GM19463 (cell line): ENCODE data around the gene CFAP299.

Experiments used
- ATAC-seq: cut with Tn5 transposase; IDR thresholded peaks from one replicate; pipeline ENCODE4 v1.9.1; 2021; ENCODE audit warnings: mild to moderate bottlenecking, moderate library complexity; ENCODE audit not compliant: unreplicated experiment

CFAP299 gene

DNA sequence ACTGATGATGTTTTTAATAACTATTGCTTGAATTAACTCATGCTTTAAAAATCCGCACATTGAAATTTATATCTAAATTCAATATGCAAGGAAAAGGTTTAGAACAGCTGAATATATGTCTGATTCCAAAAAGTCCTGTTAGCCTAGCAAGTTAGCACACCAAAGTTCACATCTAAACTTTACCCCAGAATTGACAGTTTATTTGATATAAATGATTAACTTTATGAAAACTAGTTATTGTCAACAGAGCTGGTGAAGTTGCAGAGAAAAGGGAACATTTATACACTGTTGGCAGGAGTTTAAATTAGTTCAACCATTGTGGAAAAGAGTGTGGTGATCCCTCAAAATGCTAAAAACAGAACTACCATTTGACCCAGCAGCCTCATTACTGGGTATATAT, 574.4 kb downstream of the CFAP299 start:
- ATAC-seq = no peak

DNA sequence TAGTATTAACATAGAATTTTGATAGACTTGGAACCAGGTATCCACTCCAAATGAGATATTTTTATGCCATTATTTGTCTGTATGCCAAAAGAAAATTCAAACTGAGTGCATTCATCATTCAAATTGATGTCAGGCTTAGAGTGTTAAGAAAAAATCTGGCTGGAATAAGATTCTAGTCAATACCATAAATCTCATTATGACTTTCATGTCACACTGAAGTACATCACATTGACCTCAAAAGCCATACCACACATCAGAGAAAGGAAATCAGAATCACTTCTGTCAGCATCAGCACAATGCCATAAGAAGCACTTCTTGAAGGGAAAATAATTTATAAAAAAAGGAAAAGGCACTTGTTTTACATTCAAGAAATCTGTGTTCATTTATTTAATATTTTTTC, 575.9 kb downstream of the CFAP299 start:
- peak; percentile 33 for ATAC-seq

DNA sequence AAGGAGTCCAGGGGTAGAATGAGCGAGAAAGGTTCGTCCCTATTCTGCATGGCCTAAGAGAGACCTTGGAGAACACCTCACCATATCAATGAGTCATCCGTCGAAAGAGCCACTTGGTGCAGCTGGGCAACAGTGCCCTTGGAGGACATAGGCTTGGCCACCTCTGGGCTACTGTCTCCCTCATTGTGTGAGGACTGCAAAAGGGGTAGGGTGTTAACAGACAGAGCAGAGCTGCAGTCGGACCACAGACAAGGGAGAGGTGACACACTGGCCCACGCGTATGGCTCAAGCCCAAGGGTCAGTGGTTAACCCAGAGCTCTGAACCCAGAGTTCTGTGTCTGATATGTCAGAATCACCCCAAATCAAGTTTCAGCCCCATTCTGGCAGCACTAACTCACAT, 576.8 kb downstream of the CFAP299 start:
- no peak for ATAC-seq

DNA sequence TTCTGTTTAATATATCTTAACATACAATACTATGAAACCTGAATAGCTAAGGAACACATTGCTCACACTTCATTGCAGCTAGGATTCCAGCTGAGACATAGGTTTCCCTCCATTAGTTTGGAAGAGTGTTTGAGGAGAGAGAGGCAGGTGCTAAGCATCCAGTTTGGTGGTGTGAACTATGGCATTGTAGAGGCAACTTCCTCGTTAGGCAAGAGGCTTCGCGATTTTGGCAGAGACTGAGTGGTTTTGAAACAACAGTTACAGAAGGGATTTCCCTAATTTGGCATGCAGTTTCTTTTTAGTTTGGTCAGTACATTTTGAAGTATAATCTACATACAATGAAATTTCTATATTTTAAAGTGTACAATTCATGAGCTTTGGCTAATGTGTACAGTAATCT, 577.9 kb downstream of the CFAP299 start:
- peak; percentile 90 for ATAC-seq

DNA sequence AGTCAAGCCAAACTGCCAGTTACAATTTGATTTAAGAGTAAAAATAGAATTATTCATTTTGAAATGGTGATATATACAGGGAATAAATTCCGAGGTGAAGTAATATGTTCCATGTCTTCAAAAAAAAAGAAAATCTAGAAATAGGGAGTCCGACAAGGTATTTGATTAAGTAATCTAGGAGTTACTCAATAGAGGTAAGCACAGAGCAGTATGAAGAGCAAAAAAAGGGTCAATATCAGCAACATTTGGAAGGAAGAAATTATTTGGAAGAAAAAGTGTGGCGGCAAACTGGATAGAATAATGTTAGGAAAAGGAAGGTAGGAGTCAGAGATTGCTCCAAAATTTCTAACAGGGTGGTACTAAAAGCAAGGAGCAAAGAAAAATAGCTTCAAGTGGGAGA, 581.2 kb downstream of the CFAP299 start:
- ATAC-seq = no peak

DNA sequence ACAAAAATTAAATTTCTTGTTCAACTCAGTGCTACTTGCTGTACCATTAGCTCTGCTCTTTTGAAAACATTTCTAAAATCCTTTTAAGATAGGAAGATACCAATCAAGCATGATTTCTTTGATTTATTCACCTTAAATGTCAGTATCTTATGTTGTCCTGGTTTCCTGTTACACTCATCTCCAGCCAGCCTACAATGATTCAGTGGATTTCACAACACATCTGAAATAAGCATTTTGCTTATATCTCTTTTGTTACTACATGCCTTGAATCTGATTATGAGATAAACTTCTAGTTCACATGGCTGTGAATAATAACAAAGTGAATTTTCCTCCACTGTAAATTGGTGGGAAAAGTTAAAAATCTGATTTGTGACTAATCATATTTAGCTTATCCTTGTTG, 582.5 kb downstream of the CFAP299 start:
- ATAC-seq = no peak

DNA sequence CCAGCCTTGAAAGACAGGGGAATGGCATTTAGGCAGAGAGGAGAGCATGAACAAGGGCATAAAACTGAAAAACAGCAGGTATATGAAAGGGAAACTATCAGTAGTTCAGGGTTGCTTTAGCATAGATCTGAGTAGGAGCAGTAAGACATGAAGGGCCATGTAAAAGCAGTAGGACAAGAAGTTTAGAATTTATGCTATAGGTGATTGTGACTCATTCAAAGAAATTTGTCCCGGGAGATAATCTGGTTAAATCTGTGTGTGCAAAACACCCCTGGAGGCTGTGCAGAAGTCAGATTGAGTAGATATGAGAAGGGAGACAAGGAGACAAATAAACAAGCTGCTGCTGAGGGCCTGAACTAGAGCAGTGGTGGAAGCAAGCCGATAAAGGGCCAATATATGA, 585.9 kb downstream of the CFAP299 start:
- ATAC-seq = no peak

DNA sequence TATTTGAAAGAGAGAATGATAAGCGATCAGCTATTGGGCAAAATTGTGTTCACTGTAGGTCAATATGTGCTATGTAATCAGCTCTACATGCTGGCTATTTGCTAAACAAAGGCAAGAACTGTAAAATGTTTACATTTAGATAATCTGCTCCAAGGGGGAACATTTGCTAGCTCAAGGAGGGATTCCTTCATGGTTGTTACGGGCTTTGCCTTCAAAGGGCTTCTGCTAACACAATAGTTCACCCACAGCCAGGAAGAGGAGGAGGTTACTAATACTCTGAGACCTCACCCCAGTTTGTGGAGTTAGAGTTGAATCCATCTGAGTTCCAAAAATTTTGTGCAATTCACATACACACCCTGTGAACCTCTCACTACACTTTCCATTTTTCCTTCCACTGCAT, 587.4 kb downstream of the CFAP299 start:
- ATAC-seq = no peak

DNA sequence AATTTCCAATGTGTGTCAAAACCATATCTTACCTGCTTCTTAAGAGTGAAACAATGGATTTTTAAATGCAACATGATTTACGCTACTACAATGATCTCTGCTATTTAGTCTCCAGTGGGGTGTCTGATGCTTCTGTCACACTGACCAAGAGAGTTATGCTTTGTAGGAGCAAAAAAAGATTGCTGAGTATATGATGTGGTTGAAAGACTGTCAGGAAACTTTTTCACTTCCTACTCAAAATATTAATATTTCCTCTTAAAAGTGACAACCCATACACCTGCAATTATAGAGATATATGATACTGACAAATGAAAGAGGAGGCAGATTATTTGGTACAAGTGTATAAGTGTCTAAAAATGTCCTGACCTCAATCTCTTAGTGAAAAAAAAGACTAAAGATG, 589.8 kb downstream of the CFAP299 start:
- peak; percentile 46 for ATAC-seq

DNA sequence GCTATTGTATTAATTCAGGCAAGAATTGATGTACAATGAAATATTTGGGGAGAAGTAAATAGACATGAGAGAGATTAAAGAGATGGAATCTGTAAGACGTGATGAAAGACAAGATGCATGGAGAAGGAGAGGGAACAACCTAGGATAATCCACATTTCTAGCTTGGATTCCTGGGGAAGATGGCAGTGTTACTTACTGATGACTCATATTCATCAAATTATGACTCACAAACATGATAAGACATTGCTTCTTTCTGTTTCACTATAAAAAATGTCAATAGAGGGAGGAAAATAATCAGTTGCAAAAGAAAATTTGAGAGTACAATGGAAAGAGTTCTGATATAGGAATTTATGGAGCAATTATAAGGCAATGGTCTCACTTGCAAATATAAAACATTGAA, 590.9 kb downstream of the CFAP299 start:
- ATAC-seq = no peak

DNA sequence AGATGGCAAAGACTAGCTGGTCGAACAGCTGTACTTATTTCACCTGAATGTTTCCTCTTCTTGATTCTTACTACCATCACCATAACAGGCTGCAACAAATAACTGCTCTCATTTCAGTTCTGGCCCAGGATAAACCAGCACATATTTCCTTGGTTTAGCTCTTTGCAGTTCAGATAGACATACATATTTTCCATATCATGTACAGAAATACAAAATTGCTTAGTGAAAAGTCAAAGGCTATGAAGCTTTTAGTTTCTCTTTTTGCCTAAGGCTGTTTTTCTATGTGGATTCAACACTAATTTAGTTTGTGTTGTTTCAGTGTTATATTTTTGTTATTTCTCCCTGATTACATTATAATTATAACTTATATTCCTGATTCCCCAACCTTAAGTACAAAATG, 591.4 kb downstream of the CFAP299 start:
- no peak for ATAC-seq

DNA sequence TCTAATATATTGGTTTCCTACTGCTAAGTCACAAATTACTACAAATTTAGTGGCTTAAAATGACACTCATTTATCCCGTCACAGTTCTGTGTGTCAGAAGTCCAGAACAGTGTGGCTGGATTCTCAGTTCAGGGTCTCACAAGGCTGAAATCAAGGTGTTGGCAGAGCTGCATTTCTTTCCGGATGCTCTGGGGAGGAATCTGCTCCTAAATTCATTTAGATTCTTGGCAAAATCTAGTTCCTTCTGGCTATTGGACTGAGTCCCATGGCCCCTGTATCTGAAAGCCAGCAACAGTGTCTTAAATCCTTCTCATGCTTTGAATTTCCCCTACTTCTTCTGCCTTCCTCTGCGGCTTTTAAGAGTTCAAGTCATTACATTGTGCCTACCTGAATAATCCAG, 591.9 kb downstream of the CFAP299 start:
- ATAC-seq = no peak

DNA sequence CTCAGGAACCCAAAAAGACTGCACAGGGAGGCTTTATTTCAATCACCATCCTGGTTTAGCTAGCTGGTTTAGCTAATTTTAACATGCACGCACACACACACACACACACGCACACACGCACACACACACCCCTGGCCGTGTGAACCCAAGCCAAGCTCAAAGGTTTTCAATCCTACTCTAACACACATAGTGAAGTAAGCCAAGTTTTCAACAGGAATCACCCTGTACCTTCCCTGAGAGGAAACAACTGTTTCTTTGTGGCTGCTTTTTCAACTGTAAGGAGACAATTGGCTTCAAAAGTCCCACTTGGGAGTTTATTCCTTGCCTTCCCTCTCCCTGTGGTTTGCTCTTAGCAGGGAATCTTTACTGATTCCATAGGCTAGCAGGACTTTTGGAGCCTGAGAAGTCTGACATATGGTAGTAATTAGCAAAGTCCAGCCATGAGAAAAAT, 596.1 kb downstream of the CFAP299 start:
- ATAC-seq = no peak

DNA sequence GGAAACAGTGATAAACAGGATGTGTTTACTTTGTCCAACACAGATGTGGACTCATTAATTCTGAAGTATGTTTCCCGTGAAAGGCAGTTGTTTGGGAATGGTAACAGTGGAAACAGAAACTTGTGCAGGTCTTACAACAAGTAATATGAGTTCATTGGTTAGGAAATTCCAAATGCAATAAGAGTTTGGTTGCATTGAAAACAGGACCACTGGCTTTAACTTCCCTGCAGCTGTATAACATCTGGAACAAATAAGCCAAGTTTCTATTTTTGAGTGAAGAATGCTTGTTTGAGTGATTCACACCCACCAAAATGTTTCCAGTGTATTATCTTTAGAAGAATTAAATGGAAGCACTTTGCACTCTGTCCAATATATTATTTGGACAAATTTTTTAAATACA, 612.6 kb downstream of the CFAP299 start:
- no peak for ATAC-seq

DNA sequence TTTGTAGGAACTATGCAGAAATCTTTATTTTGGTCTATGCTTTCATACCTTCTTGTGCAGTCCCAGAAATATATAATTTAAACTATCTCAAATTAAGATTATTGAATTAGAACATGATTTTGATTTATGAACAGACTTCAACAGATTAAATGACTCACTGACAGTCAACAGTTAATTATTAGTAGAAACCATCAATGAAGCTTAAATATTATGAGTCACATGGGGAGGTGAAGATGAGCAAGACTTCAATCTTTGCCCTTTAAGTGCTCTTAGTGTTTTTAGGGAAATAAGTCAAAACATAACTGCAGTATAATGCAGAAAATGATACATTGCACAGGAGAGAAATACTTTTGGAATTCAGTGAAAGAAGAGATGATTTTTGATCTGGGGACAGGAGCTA, 613.5 kb downstream of the CFAP299 start:
- ATAC-seq = peak; percentile 71

DNA sequence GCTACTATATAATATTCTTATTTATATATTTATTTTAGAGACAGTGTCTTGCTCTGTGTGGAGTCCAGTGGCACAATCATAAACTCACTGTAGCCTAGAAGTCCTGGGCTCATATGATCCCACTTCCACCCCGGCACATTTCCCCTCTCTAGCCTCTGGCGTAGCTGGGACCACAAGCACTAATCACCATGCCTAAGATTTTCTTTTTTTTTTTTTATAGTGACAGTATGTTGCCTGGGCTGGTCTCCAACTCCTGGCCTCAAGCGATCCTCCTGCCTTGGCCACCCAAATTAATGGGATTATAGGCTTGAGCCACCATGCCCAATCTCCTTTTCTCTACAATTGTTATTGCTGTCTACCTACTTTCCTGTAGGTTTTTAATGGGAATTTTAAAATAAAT, 620.9 kb downstream of the CFAP299 start:
- no peak for ATAC-seq

DNA sequence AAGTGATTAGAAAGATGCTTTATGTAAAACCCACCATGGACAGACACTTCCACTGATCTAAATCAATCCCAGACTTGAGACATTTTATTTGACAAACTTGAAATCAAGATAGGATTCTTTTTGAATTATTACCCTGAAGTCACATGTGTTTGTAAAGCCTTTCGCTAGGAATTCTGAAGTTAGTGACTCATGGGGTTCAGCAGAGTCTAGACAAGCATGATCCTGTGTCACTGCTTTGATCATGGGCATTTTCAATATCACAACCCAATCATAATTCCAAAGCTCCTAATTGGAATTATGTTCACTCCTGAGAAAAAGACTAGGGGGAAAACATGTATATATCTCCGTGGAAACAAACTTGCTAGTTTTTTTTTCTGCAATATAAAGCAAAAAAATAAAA, 627.5 kb downstream of the CFAP299 start:
- ATAC-seq = no peak

DNA sequence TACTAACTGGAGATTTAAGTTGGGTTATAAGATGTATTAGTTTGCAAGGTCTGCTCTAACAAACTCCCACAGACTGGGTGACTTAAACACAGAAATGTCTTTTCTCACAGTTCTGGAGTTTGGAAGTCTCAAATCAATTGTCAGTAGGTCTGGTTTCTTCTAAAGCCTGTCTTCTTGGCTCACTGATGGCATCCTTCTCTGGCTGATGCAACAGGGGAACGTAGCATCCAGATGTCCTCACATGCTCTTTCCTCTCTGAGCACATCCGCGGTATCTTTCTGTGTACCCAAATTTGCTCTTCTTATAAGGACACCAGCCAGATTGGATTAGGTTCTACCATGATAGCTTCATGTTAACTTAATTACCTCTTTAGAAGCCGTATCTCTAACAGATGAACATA, 631.8 kb downstream of the CFAP299 start:
- ATAC-seq = no peak

DNA sequence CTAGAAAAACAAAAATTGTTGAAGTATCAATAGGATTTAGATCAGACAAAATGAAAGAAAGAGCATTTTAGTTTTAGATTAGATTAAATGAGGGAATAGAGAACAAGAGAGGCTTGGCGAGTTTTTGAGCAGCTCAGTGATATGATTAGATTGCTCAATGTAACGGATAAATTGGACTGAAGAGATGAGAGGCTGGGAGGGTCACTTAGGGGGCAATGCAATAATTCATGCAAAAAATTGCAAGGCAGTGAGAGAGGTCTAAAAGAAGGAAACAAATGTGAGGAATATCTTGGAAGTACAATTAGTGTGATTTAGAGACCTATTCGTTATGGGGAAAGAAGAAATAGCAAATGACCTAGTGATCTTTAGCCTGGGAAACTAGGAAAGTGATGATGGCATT, 644.7 kb downstream of the CFAP299 start:
- no peak for ATAC-seq

DNA sequence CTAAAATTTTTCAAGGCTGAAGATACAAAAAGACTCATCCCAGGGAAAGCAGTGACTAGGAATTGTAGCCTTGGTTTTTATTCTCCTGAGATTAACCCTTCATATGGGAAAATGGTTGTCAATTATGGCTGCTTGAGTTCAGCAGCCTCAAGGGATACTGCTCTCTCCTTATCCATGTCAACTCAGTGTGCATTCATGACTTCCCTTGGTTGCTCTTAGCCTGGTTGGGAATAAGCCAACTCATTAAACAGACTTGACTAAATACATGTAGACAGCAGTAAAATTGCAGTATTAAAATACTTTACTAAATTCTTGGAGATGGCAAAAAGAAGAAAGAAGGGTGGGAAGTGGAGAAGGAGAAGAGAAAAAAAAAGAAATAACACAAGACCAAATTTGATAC, 650.5 kb downstream of the CFAP299 start:
- ATAC-seq = no peak

DNA sequence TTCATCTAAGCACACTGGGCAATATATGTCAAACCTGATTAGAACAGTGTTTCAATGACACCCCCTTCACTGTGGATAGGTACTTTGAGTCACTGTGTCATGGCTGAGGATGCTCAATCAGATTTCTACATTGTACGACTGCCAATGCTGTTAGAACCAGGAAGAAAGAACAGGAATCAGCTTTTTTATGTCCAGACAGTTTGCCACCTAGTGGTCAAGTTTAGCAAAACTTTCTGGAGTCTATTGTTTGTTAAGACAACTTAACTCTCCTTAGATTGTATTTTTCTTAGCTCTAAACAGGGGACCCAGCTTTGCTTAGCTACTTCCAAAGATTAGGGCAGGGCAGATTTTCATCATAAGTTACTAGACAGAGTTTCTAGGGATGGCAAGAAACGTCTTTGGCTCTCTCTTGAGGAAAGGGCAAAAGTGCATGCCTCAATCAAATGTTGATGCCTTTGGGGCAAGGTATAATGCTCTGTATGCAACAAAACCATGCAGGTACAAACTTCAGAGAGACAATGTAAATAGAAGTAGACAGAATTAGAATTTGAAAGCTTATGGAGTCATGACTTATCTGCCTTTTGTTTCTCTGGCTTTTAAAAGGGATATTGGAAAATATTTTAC, 654.5 kb downstream of the CFAP299 start:
- peak; percentile 73 for ATAC-seq

DNA sequence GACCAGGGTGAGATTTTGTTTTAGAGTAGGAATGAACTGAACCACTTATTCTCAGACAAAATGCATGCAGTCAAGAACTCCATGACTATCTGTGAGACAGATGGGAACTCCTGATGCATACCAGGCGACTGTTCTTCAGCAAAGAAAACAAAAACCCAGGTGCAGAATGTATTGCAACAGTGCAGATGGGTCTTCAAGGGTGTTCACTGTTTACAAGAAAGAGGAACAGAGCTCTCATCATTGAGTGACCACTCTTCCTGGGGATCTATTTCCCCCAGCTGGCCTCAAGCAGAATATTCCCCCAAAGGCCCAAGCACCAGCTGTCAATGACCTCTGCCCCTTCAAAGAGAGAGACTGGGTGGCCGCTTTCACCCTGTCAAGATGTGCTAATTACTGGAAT, 655.3 kb downstream of the CFAP299 start:
- ATAC-seq = no peak

DNA sequence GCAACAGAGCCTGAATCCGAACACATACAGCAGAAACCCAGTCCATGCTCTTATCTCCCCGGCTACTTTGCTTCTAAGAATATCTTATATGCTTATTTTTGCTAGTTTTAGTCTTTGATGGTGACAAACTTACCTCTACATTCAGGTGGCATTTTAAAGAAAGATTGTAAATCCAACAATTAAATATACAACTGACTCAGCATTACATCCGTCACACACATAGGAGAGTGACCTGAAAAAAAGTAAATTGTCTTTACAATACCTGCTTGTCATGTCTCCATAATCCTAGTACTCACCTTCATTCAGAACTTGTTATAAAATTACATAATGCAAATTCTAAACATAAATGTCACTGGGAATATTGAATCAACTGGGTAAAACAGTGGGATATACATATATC, 664.4 kb downstream of the CFAP299 start:
- no peak for ATAC-seq
